ENCODE data around the gene KEL.

KEL gene

DNA sequence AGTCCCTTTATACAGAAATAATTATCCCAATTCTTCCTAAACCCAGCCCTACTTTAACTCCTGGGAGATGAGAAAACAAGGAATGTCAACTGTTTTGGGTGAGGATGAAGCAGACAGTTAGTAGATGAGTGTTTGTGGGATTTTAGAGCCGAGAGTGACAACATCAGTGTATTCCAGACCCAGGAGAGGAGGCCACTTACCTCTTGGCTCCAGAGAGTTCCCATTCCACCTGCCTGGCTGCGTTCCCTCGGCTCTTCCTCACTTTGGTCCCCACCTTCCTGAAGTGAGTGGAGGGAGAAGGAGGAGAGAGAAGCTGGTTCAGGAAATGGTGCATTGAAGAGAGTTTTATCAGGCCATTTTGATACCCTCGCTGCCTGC lies 579 bp downstream of the KEL start:
- no peak for DNase-seq

- no peak for DNase-seq
Observed at GRCh38 chr7:142960955-142961512, 1.1 kb downstream of the KEL start.

DNA sequence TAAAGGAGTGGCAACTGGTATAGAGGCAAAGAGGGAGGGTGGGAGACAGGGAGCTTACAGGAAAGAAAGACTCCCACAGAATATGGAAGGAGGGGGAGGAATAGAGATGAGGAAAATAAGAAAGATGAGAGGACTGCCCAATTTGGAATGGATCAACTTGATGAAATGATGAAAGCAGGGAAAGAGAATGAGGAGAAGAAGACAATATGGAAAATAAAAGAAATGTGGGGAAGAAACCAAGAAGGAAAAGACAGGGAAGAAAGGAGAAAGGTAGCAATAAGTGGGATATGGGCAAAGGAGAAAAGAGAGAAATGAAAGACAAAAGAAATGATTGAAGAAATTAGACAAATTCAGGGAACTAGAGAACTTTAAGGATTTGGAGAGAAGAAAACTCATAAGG lies 3.0 kb downstream of the KEL start:
- no peak for DNase-seq

- DNase-seq = no peak
Observed at GRCh38 chr7:142957723-142958122, 4.4 kb downstream of the KEL start.

DNA sequence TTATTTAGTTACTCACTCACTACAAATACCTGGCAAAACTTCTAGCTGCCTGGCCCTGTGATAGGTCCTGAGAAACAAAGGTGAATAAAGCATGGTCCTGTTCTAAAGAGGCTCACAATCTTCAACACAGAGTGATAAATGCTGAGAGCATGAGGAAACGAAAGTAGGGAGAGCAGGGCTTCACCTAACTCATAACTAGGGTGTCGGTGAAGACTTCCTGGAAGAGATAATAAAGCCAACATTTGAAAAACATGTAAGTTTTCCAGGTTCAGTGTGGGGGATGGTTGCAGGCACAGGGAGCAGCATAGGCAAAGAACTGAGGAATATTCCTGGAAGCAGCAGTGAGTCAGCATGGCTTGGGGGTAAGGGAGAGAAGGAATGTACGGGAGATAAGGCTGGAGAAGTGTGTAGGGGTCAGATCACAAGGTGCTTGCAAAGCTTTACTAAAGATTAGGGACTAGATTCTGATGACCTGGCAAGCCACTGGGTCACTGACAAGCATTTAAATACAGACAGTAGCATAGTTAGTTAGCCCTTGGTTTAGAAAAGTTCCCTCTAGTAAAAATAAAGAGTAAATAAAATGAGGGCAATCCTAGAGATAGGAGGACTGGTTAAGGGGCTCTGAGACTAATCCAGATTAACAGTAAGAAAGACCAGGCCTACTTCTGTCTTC lies 5.1 kb downstream of the KEL start:
- DNase-seq = no peak

GRCh38 chr7:142954680-142955268 lies 7.4 kb downstream of the KEL start:
- DNase-seq = no peak

DNA sequence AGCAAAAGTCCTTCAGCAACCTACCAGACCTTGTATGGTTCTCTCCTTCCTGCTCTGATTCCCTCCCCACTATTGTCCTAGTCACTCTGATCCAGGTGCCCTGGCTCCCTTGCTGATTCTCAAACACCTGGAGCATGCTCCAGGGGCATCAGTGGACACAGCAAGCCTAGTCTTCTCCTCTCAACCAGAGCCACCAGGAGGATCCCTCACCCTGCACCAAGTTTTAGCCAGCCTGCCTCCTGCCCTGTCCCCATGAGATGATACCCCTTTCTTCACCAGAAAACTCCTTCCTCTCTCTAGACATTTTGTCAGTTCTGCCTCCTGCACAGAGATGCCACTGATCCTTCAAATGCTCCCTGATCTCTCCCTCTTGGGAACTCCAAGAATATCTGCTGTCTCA lies 11.9 kb downstream of the KEL start:
- DNase-seq = no peak

GRCh38 chr7:142948603-142949002 lies 13.6 kb downstream of the KEL start:
- no peak for DNase-seq

GRCh38 chr7:142945001-142945400 lies 17.2 kb downstream of the KEL start:
- no peak for DNase-seq

DNA sequence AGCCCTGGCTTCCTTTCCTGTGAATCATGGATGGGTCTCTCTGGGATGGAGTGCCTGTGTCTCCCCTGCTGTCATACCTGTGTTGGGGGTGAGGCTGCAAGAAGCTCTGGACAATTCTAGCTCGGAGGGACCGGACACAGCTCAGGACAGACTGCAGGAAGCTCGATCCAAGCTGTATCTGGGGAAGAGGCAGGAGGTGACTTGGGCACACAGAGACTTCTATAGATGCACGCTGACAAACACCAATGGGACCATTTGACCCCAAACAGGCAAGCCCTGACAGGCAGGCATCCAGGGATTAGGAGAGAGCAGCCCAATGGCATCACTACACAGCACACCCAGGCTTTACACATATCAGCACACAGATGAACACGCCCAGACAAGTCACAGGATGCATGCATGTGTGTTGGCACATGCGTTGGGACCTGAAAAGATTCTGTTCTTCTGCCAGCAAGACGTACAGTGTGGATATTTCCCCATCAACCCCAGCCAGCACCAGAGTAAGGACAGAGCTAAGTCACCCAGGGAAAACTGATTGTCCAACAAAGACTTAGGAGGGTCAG lies 18.4 kb downstream of the KEL start:
- no peak for DNase-seq

GRCh38 chr7:142942746-142943145 lies 19.4 kb downstream of the KEL start:
- DNase-seq = no peak

DNA sequence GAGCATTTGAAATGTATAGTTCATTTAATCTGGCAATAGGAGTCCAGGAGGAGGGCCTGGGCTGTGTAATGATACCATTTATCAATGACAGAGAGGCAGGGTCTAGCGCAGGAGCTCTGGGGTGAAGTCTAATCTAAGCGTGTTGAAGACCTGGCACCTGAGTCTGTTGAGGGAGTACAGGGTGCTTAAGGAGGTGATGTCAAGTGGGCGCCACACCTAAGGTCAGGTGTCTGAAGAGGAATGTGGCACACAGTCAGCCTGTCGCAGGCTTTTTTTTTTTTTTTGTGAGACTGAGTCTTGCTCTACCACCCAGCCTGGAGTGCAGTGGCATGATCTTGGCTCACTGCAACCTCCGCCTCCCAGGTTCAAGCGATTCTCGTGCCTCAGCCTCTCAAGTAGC lies 20.6 kb downstream of the KEL start:
- DNase-seq = no peak

GRCh38 chr7:142940966-142941535 lies 21.1 kb downstream of the KEL start:
- no peak for DNase-seq

DNA sequence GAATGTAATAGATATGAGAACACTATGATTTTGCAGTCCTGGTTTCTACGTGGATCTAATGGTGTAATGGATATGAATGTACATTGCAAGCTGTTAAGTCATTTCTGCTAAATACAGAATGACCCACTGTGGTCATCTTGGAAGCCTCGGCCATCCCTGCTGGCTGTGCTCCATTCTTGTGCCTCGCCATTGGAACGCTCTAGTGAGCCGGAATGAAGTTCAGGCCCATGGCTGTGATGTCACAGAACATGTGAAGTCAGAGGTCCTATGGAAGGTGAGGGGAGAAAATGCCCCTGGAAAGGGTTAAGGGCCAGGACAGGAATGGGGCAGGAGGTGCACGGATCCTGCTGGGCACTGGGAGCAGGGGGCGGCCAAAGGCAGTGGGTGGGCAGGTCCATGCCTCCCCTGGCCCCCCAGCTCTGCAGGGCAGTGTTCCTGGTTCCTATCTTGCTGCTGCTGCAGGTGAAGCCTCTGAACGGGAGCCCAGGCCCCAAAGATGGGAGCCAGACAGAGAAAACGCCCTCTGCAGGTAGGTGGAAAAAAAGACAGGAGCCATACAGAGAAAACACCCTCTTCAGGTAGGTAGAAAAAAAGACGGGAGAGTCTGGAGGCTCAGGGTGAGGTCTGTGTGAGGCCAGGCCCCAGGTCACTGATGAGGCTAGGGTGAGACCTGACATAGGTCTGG lies 22.8 kb downstream of the KEL start, which contains the start of gene LLCFC1:
Gene LLCFC1, plus strand, starts transcription at position 259 of the 685 bp plus-strand sequence. Its CDS starts 138 bp downstream, at position 397.
- DNase-seq = no peak

DNA sequence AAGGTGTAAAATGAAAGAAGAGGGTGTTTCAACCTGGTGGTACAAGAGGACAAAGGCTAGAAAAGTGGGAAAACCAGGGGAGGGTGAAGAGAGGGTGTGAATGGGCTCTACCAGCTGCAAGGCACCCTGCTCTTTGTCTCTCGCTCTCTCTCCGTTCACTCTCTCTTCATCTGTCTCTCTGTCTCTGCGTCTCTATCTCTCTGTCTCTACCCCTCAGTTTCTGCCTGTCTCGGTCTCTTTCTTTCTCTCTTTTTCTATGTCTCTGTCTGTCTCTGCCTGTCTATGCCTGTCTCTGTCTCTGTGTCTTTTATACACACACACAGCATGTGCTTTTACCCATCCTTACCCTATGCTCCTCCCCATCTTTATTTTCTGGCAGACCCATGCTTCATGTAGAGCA lies 23.6 kb downstream of the KEL start:
- DNase-seq = no peak

GRCh38 chr7:142935941-142936565 lies 26.1 kb downstream of the KEL start:
- DNase-seq = no peak

DNA sequence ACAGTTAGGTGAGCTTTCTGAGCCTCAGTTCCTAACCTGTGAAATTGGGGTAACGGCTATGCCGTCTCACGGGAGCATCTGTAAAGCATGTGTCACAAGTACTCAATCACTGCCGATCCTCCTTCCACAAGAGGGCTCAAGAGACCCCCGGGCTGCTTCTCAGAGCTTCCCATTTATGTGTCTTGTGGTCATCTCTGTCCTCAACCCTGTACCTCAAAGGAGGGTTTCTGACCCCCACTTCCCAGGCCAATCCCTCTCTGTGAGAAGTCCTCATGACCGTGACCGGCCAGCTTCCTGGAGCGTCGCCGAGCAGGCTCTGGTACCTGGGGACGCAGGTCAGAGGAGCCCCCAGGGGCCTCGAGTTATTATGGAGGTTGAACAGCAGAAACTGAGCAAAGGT lies 28.1 kb downstream of the KEL start:
- no peak for DNase-seq

DNA sequence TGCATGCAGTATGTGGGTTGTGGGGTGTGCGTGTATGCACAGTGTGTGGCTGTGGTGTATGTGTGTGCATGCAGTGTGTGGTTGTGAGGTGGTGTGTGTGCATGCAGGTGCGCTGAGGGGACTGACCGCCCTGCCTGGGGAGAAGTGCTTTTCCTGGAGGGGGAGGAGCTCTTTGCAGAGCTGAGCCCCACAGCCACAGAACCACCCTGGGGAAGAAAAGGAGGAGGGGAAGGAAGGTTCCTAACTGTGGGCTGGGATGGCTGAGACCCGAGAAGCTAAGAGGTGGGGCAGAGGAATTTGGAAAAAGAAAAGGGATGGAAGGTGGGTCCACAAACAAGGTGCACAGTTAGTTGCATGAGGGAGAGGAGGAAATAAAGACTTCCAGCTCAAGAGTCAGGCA lies 28.5 kb downstream of the KEL start, which contains the start of gene TRPV5:
Gene TRPV5, minus strand, starts transcription at position 123 of the 400 bp plus-strand sequence. CDS start 287 bp downstream, outside the sequence.
- no peak for DNase-seq

DNA sequence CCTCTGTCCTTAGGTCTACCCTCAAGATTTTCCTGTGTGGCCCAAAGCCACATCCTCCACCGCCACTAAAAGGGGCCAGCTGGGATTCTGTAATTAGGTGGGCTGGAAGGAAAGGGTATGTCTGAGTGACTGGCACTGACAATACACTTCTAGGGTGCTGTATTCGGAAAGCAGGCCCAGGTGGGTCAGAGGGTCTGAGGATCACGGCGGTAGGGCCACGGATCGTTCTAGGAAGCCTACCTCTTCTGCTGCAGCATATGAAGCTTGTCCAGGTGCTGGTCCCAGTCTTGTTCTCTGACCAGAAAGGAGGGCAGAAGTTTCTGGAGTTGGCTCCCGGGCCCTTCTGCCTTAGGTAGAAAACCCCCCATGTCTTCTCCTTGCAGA lies 29.1 kb downstream of the KEL start:
- no peak for DNase-seq

- DNase-seq = no peak
Observed at GRCh38 chr7:142932386-142933091, 29.6 kb downstream of the KEL start.

GRCh38 chr7:142930126-142930730 lies 31.9 kb downstream of the KEL start:
- DNase-seq = no peak

DNA sequence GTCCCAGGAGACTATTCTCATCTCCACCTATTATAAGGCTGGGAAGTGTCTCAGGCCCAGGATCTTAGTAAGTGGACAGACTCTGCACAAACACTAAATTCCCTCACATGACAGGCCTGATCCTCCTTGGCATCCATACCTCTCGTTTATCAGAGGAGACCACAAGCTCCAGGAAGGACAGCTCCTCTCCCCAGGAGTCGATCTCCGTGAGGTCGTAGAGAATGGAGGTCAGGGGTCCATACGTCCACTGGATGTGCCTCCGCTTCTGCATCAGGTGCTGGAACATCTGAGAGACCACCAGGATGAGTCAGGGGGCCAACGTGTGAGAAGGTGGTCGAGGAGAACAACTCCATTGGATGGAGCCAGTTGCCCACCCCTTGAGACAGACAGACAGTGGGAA lies 34.2 kb downstream of the KEL start:
- DNase-seq = no peak

Measured in activated CD8-positive, alpha-beta memory T cell treated with anti-CD3 and anti-CD28 coated beads, Interleukin-2, amount 50 U/mL, for 4 hours (primary cell).